ENCODE results near the gene H3-3A. TPM values are rescaled to one million over a fixed set of nuclear protein-coding genes. Genes with fewer than 3 reads are reported as not detected.

H3-3A gene
- total RNA-seq, 3 donors from 2014 or later (not counting 1 experiment from before 2014, with no cell fraction given): 490 to 616 (median 522) TPM

GRCh38 chr1:226098870-226099835 lies 36.6 kb downstream of the H3-3A start:
- DNase-seq: no peak
- no peak for TF ChIP-seq CTCF (IDR thresholded peaks at IDR 0.05)
- Histone ChIP-seq H3K9me3 (ENCODE audit: control insufficient read depth, insufficient read depth, low read length) (no peaks in the 10 kb centered on the region), H3K27ac (ENCODE audit: low read length) (no peak overlapping the region), H3K36me3 (ENCODE audit: control insufficient read depth, insufficient read depth, low read length) (no peaks in the 10 kb centered on the region), H3K4me1 (ENCODE audit: control insufficient read depth, insufficient read depth, low read length) (peaks cover 6% of the 10 kb centered on the region), H3K4me3 (ENCODE audit: low read length) (no peak overlapping the region), H3K27me3 (ENCODE audit: control insufficient read depth, insufficient read depth, low read length) (no peaks in the 10 kb centered on the region)
- H3K27me3 Mint-ChIP-seq (ENCODE audit: low read depth in 2 of 2): peaks cover 5 to 7% of the 10 kb centered on the region in 2 donors
- peaks cover 9 to 14% of the 10 kb centered on the region in 2 donors for H3K4me1 Mint-ChIP-seq
- peak overlapping the region; percentile 91 for H3K4me3 Mint-ChIP-seq
- intact Hi-C loops (cut with micrococcal nuclease): no loop called here
- ATAC-seq: peak in 2 of 3 donors; percentile 19 to 25
- WGBS (ENCODE audit: insufficient coverage): 100% methylated on average over 2 of the region's 3 CpGs
- no peaks in the 10 kb centered on the region for H3K36me3 Mint-ChIP-seq
- no peak overlapping the region for H3K27ac Mint-ChIP-seq
- no peaks in the 10 kb centered on the region for H3K9me3 Mint-ChIP-seq

- ATAC-seq (peak; percentile 72 to 79 (median 77)), DNase-seq (peak in 1 of 2 donors; percentile 71)
- intact Hi-C loops (cut with micrococcal nuclease): no loop called here
- WGBS (ENCODE audit: insufficient coverage): 13% methylated on average over 28 of the region's 32 CpGs
- no peaks in the 10 kb centered on the region for H3K36me3 ChIP-seq (ENCODE audit: control insufficient read depth, insufficient read depth, low read length)
- no peak for TF ChIP-seq CTCF (IDR thresholded peaks at IDR 0.05)
- Mint-ChIP-seq H3K27ac (peak overlapping the region; percentile 76 to 88), H3K36me3 (no peaks in the 10 kb centered on the region), H3K4me3 (peak overlapping the region; percentile 91), H3K27me3 (ENCODE audit: low read depth in 2 of 2) (peaks cover 5 to 7% of the 10 kb centered on the region in 2 donors), H3K4me1 (peaks cover 9 to 14% of the 10 kb centered on the region in 2 donors), H3K9me3 (no peaks in the 10 kb centered on the region)
- peak overlapping the region; percentile 40 for H3K4me3 ChIP-seq (ENCODE audit: low read length)
- H3K4me1 ChIP-seq (ENCODE audit: control insufficient read depth, insufficient read depth, low read length): peaks cover 6% of the 10 kb centered on the region
- H3K27me3 ChIP-seq (ENCODE audit: control insufficient read depth, insufficient read depth, low read length): no peaks in the 10 kb centered on the region
- no peaks in the 10 kb centered on the region for H3K9me3 ChIP-seq (ENCODE audit: control insufficient read depth, insufficient read depth, low read length)
- no peak overlapping the region for H3K27ac ChIP-seq (ENCODE audit: low read length)
Measured at GRCh38 chr1:226100436-226101391, 38.2 kb downstream of the H3-3A start.

- Histone ChIP-seq H3K27ac (ENCODE audit: low read length) (no peak overlapping the region), H3K36me3 (ENCODE audit: control insufficient read depth, insufficient read depth, low read length) (no peaks in the 10 kb centered on the region), H3K9me3 (ENCODE audit: control insufficient read depth, insufficient read depth, low read length) (no peaks in the 10 kb centered on the region), H3K4me1 (ENCODE audit: control insufficient read depth, insufficient read depth, low read length) (peaks cover 11% of the 10 kb centered on the region), H3K4me3 (ENCODE audit: low read length) (no peak overlapping the region), H3K27me3 (ENCODE audit: control insufficient read depth, insufficient read depth, low read length) (no peaks in the 10 kb centered on the region)
- H3K36me3 Mint-ChIP-seq: no peaks in the 10 kb centered on the region
- no peak for TF ChIP-seq CTCF (IDR thresholded peaks at IDR 0.05)
- 87% methylated on average over 8 of the region's 8 CpGs for WGBS (ENCODE audit: insufficient coverage)
- intact Hi-C loops (cut with micrococcal nuclease): no loop called here
- no peak overlapping the region for H3K27ac Mint-ChIP-seq
- ATAC-seq: no peak
- H3K27me3 Mint-ChIP-seq (ENCODE audit: low read depth in 2 of 2): no peaks in the 10 kb centered on the region
- H3K4me3 Mint-ChIP-seq: no peak overlapping the region
- DNase-seq: no peak
- H3K4me1 Mint-ChIP-seq: peaks cover 14 to 19% of the 10 kb centered on the region in 2 donors
- no peaks in the 10 kb centered on the region for H3K9me3 Mint-ChIP-seq
Measured at GRCh38 chr1:226104671-226105121, 42.2 kb downstream of the H3-3A start.

Measured in natural killer cell (primary cell).